ENCODE measurements around the gene UBAP1L.

GRCh38 chr15:65071381-65071811 is 43.6 kb downstream of the UBAP1L start:
- TF ChIP-seq CTCF (IDR thresholded peaks at IDR 0.05), result no peak
- TF ChIP-seq POLR2A (IDR thresholded peaks at IDR 0.05), result no peak
- TF ChIP-seq POLR2AphosphoS5 (IDR thresholded peaks at IDR 0.05), result peak; percentile 7

All from prostate gland (tissue), 2 donors.